Neural cell (in vitro differentiated cells): ENCODE data around the gene FGR. TPM values are rescaled to one million over a fixed set of nuclear protein-coding genes. Genes with fewer than 3 reads are reported as not detected.

ENCODE experiments used
- H2AFZ ChIP-seq: fragments of 200-600, 300-800 bp; sonication (generic), shearing (Covaris generic); 2 replicates; pipeline ENCODE4 v1.6.0; 2014; ENCODE audit warnings: low read depth, mild to moderate bottlenecking, antibody characterized with exemption, low read length, moderate library complexity
- H3F3A ChIP-seq: fragments of 200-600 bp; shearing (Covaris generic); 2 replicates; pipeline ENCODE4 v1.6.1; 2016; ENCODE audit warnings: mild to moderate bottlenecking, moderate library complexity, mixed read lengths, antibody characterized with exemption, low read length; ENCODE audit not compliant: insufficient read depth, poor library complexity, severe bottlenecking
- H3K27ac ChIP-seq: fragments of 200-600, 300-800 bp; sonication (generic), shearing (Covaris generic); 2 replicates; pipeline ENCODE4 v1.5.1; 2014; ENCODE audit warnings: mild to moderate bottlenecking, low read length, moderate library complexity
- H3K27me3 ChIP-seq: fragments of 300-800, 200-600 bp; sonication (generic), shearing (Covaris generic); 2 replicates; pipeline ENCODE4 v1.6.0; 2014; ENCODE audit warnings: mild to moderate bottlenecking, low read depth, low read length, moderate library complexity; ENCODE audit not compliant: insufficient read depth
- H3K36me3 ChIP-seq: fragments of 300-800, 200-600 bp; sonication (generic), shearing (Covaris generic); 2 replicates; pipeline ENCODE4 v1.5.1; 2014; ENCODE audit warnings: mild to moderate bottlenecking, antibody characterized with exemption, low read length, moderate library complexity; ENCODE audit not compliant: insufficient read depth
- H3K4me2 ChIP-seq: fragments of 300-800, 200-600 bp; sonication (generic), shearing (Covaris generic); 2 replicates; pipeline ENCODE4 v1.6.0; 2014; ENCODE audit warnings: mild to moderate bottlenecking, low read length
- H3K4me3 ChIP-seq: fragments of 300-800, 200-600 bp; sonication (generic), shearing (Covaris generic); 2 replicates; pipeline ENCODE4 v1.5.1; 2014; ENCODE audit warnings: mild to moderate bottlenecking, low read length, moderate library complexity
- H3K79me2 ChIP-seq: fragments of 200-600 bp; shearing (Covaris generic); replicated peaks from 2 replicates; pipeline ENCODE4 v1.6.0; 2014; ENCODE audit warnings: mild to moderate bottlenecking, low read length, moderate library complexity; ENCODE audit not compliant: insufficient read depth
- H3K9ac ChIP-seq: fragments of 300-800, 200-600 bp; sonication (generic), shearing (Covaris generic); 2 replicates; pipeline ENCODE4 v1.6.1; 2016; ENCODE audit warnings: mild to moderate bottlenecking, low read length, mixed read lengths
- H3K9me2 ChIP-seq: fragments of 200-600 bp; shearing (Covaris generic); 2 replicates; pipeline ENCODE4 v1.6.1; 2016; ENCODE audit warnings: mild to moderate bottlenecking, low read length, mixed read lengths; ENCODE audit not compliant: insufficient read depth
- H3K9me3 ChIP-seq: fragments of 200-600, 300-800 bp; sonication (generic), shearing (Covaris generic); 2 replicates; pipeline ENCODE4 v1.6.1; 2016; ENCODE audit warnings: mild to moderate bottlenecking, mixed run types, low read length, moderate library complexity, mixed read lengths
- H4K20me1 ChIP-seq: fragments of 200-600 bp; shearing (Covaris generic); 2 replicates; pipeline ENCODE4 v1.6.1; 2016; ENCODE audit warnings: mild to moderate bottlenecking, mixed run types; ENCODE audit not compliant: insufficient read depth
- EP300 ChIP-seq: fragments of 450-650 bp; conservative IDR thresholded peaks from 2 replicates; pipeline ENCODE4 v1.6.1; 2014; ENCODE audit warnings: antibody characterized with exemption, mild to moderate bottlenecking, moderate library complexity; ENCODE audit not compliant: poor library complexity, severe bottlenecking
- EZH2 ChIP-seq: fragments of 200-600, 300-800 bp; shearing (Covaris generic), sonication (generic); IDR thresholded peaks from 2 replicates; pipeline ENCODE4 v1.6.1; 2014; ENCODE audit warnings: antibody characterized with exemption, low read length, borderline replicate concordance, mild to moderate bottlenecking; ENCODE audit not compliant: insufficient read depth, poor library complexity, severe bottlenecking
- MXI1 ChIP-seq: fragments of 450-650 bp; conservative IDR thresholded peaks from 2 replicates; pipeline ENCODE4 v1.6.1; 2014; ENCODE audit warnings: antibody characterized with exemption, mild to moderate bottlenecking; ENCODE audit not compliant: poor library complexity, severe bottlenecking
- POLR2AphosphoS5 ChIP-seq: IDR thresholded peaks from 2 replicates; pipeline ENCODE4 v1.6.1; 2012
- RAD21 ChIP-seq: fragments of 450-650 bp; conservative IDR thresholded peaks from 2 replicates; pipeline ENCODE4 v1.6.1; 2014; ENCODE audit warnings: antibody characterized with exemption, mild to moderate bottlenecking, moderate library complexity
- SMC3 ChIP-seq: fragments of 450-650 bp; conservative IDR thresholded peaks from 2 replicates; pipeline ENCODE4 v1.6.1; 2014; ENCODE audit warnings: antibody characterized with exemption, mild to moderate bottlenecking, moderate library complexity; ENCODE audit not compliant: poor library complexity
- TAF1 ChIP-seq: IDR thresholded peaks from 2 replicates; pipeline ENCODE4 v1.6.1; 2012; ENCODE audit warnings: low read depth
- polyA plus RNA-seq: library from polyadenylated mRNA; depleted of rRNA; stranded (reverse); fragments of >200 nt; gene quantifications from 2 replicates; pipeline ENCODE4 v1.2.3, GENCODE V29; 2014
- TF ChIP-seq, protein P1 (sequence below): IDR thresholded peaks from 2 replicates; pipeline ENCODE4 v1.6.1; 2012; ENCODE audit warnings: borderline replicate concordance
- TF ChIP-seq, protein P2 (sequence below): fragments of 450-650 bp; IDR thresholded peaks from 2 replicates; pipeline ENCODE4 v1.5.1; 2014; ENCODE audit warnings: antibody characterized with exemption, mild to moderate bottlenecking, moderate library complexity; ENCODE audit not compliant: poor library complexity, severe bottlenecking

Gene FGR
- polyA plus RNA-seq, 1 donor from 2014 or later = not detected

DNA sequence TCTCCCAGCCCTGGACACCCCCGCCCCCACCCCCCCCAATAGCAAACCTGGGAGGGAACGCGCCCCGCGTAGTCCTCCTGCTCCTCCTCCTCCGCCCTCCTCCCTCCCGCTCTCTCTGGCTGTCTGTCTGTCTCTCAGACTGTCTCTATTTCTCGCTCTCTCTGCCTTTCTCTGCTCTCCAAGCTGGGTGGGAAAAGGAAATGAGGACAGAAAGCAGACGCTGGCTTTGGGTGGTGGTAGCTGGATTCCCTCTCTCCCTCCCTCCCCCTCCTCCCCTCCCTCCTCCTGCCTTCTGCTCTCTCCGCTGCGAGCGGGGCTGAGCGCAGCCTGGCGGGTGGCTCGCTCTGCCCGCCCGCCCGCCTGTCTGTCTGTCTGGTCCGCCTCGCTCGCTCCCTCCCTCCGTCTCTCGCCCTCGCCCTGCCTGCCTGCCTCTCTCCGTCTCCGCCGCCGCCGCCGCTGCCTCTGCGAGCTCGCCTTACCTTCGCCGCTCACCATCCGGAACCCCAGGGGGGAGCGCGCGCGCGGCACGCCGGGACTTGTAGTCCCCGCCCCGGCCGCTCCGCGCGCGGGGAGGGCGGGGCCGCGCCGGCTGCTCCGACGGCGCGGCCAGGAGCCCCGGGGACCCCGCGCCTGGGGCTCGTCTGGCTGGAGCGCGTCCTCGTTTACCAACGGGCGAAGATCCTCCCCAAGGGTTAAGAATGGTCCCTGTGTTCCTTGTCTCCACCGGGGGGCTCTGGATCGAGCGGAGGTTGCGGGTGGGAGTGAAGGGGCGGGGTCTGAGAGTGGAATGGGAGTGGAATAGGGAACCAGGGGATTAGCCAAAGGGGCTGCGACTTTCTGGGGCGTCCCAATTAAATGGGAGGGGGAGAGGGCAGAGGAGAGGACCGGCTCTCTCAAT lies 31.1 kb downstream of the FGR start, which contains the start of gene AHDC1:
AHDC1 (minus strand) TSS at position 464 of the 898 bp plus-strand sequence. CDS start 52,029 bp downstream, outside the sequence.
- H3K27ac ChIP-seq = peak within 1 kb of the TSS; percentile 90
- H3K4me3 ChIP-seq = peak within 1 kb of the TSS; percentile 97
- peaks cover 52% of the 10 kb centered on the region for H3K79me2 ChIP-seq
- no peaks in the 10 kb centered on the region for H3K27me3 ChIP-seq
- no peaks in the 10 kb centered on the region for H3F3A ChIP-seq
- peak within 1 kb of the TSS; percentile 5 for H2AFZ ChIP-seq
- H3K9ac ChIP-seq = peak within 1 kb of the TSS; percentile 96
- H3K9me3 ChIP-seq = no peaks in the 10 kb centered on the region
- H3K36me3 ChIP-seq = no peaks in the 10 kb centered on the region
- H4K20me1 ChIP-seq = peaks cover 39% of the 10 kb centered on the region
- TF ChIP-seq, protein P1, sequence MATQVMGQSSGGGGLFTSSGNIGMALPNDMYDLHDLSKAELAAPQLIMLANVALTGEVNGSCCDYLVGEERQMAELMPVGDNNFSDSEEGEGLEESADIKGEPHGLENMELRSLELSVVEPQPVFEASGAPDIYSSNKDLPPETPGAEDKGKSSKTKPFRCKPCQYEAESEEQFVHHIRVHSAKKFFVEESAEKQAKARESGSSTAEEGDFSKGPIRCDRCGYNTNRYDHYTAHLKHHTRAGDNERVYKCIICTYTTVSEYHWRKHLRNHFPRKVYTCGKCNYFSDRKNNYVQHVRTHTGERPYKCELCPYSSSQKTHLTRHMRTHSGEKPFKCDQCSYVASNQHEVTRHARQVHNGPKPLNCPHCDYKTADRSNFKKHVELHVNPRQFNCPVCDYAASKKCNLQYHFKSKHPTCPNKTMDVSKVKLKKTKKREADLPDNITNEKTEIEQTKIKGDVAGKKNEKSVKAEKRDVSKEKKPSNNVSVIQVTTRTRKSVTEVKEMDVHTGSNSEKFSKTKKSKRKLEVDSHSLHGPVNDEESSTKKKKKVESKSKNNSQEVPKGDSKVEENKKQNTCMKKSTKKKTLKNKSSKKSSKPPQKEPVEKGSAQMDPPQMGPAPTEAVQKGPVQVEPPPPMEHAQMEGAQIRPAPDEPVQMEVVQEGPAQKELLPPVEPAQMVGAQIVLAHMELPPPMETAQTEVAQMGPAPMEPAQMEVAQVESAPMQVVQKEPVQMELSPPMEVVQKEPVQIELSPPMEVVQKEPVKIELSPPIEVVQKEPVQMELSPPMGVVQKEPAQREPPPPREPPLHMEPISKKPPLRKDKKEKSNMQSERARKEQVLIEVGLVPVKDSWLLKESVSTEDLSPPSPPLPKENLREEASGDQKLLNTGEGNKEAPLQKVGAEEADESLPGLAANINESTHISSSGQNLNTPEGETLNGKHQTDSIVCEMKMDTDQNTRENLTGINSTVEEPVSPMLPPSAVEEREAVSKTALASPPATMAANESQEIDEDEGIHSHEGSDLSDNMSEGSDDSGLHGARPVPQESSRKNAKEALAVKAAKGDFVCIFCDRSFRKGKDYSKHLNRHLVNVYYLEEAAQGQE = peak; percentile 80
- peak; percentile 85 for TF ChIP-seq TAF1
- TF ChIP-seq POLR2AphosphoS5 = peak; percentile 99
- peak; percentile 65 for TF ChIP-seq MXI1
- peak; percentile 55 for TF ChIP-seq EP300
- TF ChIP-seq RAD21 = peak; percentile 57
- peak; percentile 66 for TF ChIP-seq SMC3
- TF ChIP-seq EZH2 = no peak
- TF ChIP-seq, protein P2, sequence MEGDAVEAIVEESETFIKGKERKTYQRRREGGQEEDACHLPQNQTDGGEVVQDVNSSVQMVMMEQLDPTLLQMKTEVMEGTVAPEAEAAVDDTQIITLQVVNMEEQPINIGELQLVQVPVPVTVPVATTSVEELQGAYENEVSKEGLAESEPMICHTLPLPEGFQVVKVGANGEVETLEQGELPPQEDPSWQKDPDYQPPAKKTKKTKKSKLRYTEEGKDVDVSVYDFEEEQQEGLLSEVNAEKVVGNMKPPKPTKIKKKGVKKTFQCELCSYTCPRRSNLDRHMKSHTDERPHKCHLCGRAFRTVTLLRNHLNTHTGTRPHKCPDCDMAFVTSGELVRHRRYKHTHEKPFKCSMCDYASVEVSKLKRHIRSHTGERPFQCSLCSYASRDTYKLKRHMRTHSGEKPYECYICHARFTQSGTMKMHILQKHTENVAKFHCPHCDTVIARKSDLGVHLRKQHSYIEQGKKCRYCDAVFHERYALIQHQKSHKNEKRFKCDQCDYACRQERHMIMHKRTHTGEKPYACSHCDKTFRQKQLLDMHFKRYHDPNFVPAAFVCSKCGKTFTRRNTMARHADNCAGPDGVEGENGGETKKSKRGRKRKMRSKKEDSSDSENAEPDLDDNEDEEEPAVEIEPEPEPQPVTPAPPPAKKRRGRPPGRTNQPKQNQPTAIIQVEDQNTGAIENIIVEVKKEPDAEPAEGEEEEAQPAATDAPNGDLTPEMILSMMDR = peak; percentile 41
- H3K9me2 ChIP-seq = no peaks in the 10 kb centered on the region
- no peak within 1 kb of the TSS for H3K4me2 ChIP-seq

DNA sequence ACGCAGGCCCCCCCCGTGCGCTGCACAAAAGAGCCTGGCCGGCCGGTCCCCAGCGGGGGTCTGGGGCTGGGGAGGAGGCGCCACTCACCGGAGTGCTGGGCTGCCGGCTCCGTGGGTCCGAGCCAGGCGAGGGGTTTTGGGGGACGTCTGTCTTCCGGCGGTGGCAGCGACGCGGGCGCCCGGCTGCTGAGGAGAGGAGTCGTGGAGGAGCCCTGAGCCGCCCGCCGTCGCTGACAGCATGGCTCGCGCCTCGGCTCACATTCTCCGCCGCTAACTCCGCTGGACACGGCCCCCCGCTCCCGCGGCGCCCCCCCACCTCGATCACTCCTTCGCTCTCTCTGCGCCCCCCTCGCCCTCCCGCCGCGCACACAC lies 31.7 kb downstream of the FGR start:
- Histone ChIP-seq H3K27me3 (no peaks in the 10 kb centered on the region), H3F3A (no peaks in the 10 kb centered on the region), H3K9me3 (no peaks in the 10 kb centered on the region), H3K9me2 (no peaks in the 10 kb centered on the region), H2AFZ (no peak overlapping the region), H3K4me2 (no peak overlapping the region), H3K4me3 (peak overlapping the region; percentile 97), H3K36me3 (no peaks in the 10 kb centered on the region), H3K9ac (peak overlapping the region; percentile 96), H3K79me2 (peaks cover 58% of the 10 kb centered on the region), H3K27ac (peak overlapping the region; percentile 90), H4K20me1 (peaks cover 44% of the 10 kb centered on the region)
- TF ChIP-seq, protein P1 = no peak
- peak; percentile 24 for TF ChIP-seq MXI1
